OCI-LY7 (cell line): ENCODE measurements around the gene ZNF530.

Experiments used
- EZH2phosphoT487 ChIP-seq: fragments of 200-600 bp; sonication (generic); IDR thresholded peaks from 2 replicates; pipeline ENCODE4 v1.6.1; 2018; ENCODE audit warnings: low read depth, borderline replicate concordance, mild to moderate bottlenecking, mixed run types, antibody characterized with exemption, low read length, moderate library complexity, mixed read lengths
- TF ChIP-seq, protein P1 (sequence below): fragments of 200-600 bp; sonication (generic); conservative IDR thresholded peaks from 2 replicates; pipeline ENCODE4 v1.5.1; 2014; ENCODE audit warnings: mild to moderate bottlenecking, antibody characterized with exemption, low read length, moderate library complexity, mixed read lengths

DNA sequence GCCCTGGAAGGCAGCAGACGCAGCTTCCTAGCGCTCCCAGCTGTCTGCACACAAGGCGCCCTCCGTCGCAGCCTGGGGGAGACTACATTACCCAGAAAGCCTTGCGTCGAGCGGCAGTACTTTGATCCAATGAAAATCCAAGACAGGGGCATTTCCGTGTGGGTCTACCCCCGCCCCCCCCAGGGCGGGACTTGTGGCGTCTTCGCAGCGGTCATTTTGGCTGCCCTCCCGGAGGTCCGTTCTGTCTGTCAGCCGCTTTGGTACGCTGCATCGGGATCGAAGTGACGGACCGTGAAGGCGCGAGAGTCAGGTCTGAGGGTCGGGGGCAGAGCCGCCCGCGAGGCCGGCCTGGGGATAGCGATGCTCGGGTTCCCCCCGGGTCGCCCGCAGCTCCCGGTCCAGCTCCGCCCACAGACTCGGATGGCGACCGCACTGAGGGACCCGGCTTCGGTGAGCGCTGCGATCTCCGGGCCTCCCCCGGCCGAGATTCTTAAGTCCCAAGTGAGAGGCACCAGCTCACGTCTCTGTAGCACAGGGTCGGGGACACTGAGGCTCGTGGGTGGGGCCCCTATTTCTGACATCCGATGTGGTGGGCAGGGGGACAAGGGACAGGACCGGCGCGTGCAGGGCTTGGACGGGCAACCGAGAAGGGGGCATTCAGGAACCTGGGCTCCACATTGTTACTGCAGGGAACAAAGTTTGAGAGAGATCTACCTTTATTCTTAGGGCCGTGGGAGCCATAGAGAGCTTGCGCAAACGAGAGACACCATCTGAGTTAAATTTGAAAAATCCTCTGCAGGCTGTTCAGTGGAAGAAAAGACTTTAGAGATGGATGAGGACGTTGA lies 33.5 kb downstream of the ZNF530 start, which contains the start of gene ZNF211:
- no peak for TF ChIP-seq EZH2phosphoT487
- TF ChIP-seq, protein P1, sequence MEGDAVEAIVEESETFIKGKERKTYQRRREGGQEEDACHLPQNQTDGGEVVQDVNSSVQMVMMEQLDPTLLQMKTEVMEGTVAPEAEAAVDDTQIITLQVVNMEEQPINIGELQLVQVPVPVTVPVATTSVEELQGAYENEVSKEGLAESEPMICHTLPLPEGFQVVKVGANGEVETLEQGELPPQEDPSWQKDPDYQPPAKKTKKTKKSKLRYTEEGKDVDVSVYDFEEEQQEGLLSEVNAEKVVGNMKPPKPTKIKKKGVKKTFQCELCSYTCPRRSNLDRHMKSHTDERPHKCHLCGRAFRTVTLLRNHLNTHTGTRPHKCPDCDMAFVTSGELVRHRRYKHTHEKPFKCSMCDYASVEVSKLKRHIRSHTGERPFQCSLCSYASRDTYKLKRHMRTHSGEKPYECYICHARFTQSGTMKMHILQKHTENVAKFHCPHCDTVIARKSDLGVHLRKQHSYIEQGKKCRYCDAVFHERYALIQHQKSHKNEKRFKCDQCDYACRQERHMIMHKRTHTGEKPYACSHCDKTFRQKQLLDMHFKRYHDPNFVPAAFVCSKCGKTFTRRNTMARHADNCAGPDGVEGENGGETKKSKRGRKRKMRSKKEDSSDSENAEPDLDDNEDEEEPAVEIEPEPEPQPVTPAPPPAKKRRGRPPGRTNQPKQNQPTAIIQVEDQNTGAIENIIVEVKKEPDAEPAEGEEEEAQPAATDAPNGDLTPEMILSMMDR = no peak
